WTC11 (cell line): Measurements from ENCODE around the gene MYL10. TPM values are rescaled to one million over a fixed set of nuclear protein-coding genes. Genes with fewer than 3 reads are reported as not detected.

Experiments
- ATAC-seq: fragments of 200-7000 bp; cut with Tn5 transposase; 2 replicates; pipeline ENCODE4 v1.10.0; 2021; ENCODE audit warnings: mild to moderate bottlenecking, moderate library complexity
- CTCF ChIA-PET: fragments of 300-600 bp; sonication (Branson Sonifier 250); formaldehyde crosslinking; loops from one replicate; lab custom pipeline; 2021; ENCODE audit warnings: antibody characterized with exemption; lab: Charles Lee
- POLR2A ChIA-PET: fragments of 350-600 bp; sonication (Branson Sonifier 250); formaldehyde crosslinking; loops from one replicate; lab custom pipeline; 2021; ENCODE audit warnings: antibody characterized with exemption; lab: Charles Lee
- DNase-seq: peaks from one replicate; pipeline ENCODE4 v3.0.0; 2021; ENCODE audit warnings: low spot score
- H3K27ac Mint-ChIP-seq: 2 replicates; pipeline ENCODE4 v1.8.0; 2021; ENCODE audit warnings: mixed read lengths
- H3K27me3 Mint-ChIP-seq: 2 replicates; pipeline ENCODE4 v1.8.0; 2021; ENCODE audit warnings: low read depth, mild to moderate bottlenecking, moderate library complexity, mixed read lengths
- H3K36me3 Mint-ChIP-seq: 2 replicates; pipeline ENCODE4 v1.8.0; 2021; ENCODE audit warnings: mixed read lengths
- H3K4me1 Mint-ChIP-seq: 2 replicates; pipeline ENCODE4 v1.8.0; 2022; ENCODE audit warnings: mixed read lengths
- H3K4me3 Mint-ChIP-seq: 2 replicates; pipeline ENCODE4 v1.8.0; 2021; ENCODE audit warnings: mild to moderate bottlenecking, moderate library complexity, mixed read lengths
- H3K9me3 Mint-ChIP-seq: 2 replicates; pipeline ENCODE4 v1.8.0; 2021; ENCODE audit warnings: mixed read lengths
- CREB1 ChIP-seq: sonication (generic); formaldehyde crosslinking; IDR thresholded peaks from 2 replicates; pipeline ENCODE4 v1.8.0; 2023; ENCODE audit warnings: mild to moderate bottlenecking, missing genetic modification reagents
- ELF4 ChIP-seq: sonication (generic); formaldehyde crosslinking; IDR thresholded peaks from 2 replicates; pipeline ENCODE4 v1.8.1; 2022; ENCODE audit warnings: low read depth, mild to moderate bottlenecking, moderate library complexity, missing genetic modification reagents
- EMX1 ChIP-seq: fragments of 250-450 bp; sonication (Bioruptor Pico); IDR thresholded peaks from 2 replicates; pipeline ENCODE4 v1.8.0; 2021; ENCODE audit warnings: mild to moderate bottlenecking
- ESRRA ChIP-seq: sonication (generic); formaldehyde crosslinking; IDR thresholded peaks from 2 replicates; pipeline ENCODE4 v1.8.1; 2022; ENCODE audit warnings: mild to moderate bottlenecking, missing genetic modification reagents, borderline replicate concordance
- FOXK1 ChIP-seq: sonication (generic); formaldehyde crosslinking; IDR thresholded peaks from 2 replicates; pipeline ENCODE4 v1.8.0; 2022; ENCODE audit warnings: mild to moderate bottlenecking, moderate library complexity, missing genetic modification reagents
- GTF2I ChIP-seq: fragments of 250-450 bp; sonication (Bioruptor Pico); conservative IDR thresholded peaks from 2 replicates; pipeline ENCODE4 v1.4.0; 2021; ENCODE audit warnings: mild to moderate bottlenecking
- JUN ChIP-seq: sonication (generic); formaldehyde crosslinking; IDR thresholded peaks from 2 replicates; pipeline ENCODE4 v1.8.0; 2023; ENCODE audit warnings: mild to moderate bottlenecking, missing genetic modification reagents
- MYBL2 ChIP-seq: sonication (generic); formaldehyde crosslinking; IDR thresholded peaks from 2 replicates; pipeline ENCODE4 v1.8.1; 2023; ENCODE audit warnings: mild to moderate bottlenecking, moderate library complexity, missing genetic modification reagents
- NR1H2 ChIP-seq: sonication (generic); formaldehyde crosslinking; IDR thresholded peaks from 2 replicates; pipeline ENCODE4 v1.9.0; 2021; ENCODE audit warnings: mild to moderate bottlenecking, moderate library complexity, missing genetic modification reagents
- OVOL2 ChIP-seq: fragments of 250-450 bp; sonication (Bioruptor Pico); IDR thresholded peaks from 2 replicates; pipeline ENCODE4 v1.9.0; 2021; ENCODE audit warnings: mild to moderate bottlenecking, borderline replicate concordance
- RORB ChIP-seq: fragments of 250-450 bp; sonication (Bioruptor Pico); IDR thresholded peaks from 2 replicates; pipeline ENCODE4 v1.9.0; 2021; ENCODE audit warnings: mild to moderate bottlenecking
- ZNF396 ChIP-seq: fragments of 250-450 bp; sonication (Bioruptor Pico); IDR thresholded peaks from 2 replicates; pipeline ENCODE4 v1.8.0; 2021; ENCODE audit warnings: mild to moderate bottlenecking, moderate library complexity, borderline replicate concordance
- ZNF423 ChIP-seq: fragments of 250-450 bp; sonication (Bioruptor Pico); IDR thresholded peaks from 2 replicates; pipeline ENCODE4 v2.1.2; 2022; ENCODE audit warnings: mild to moderate bottlenecking, moderate library complexity
- total RNA-seq: library from RNA; stranded (reverse); gene quantifications from 3 replicates; pipeline ENCODE4 v1.2.3, GENCODE V29; 2021
- TF ChIP-seq, protein P1 (sequence below): sonication (generic); formaldehyde crosslinking; IDR thresholded peaks from 2 replicates; pipeline ENCODE4 v1.8.1; 2022; ENCODE audit warnings: mild to moderate bottlenecking, moderate library complexity, missing genetic modification reagents
- TF ChIP-seq, protein P2 (sequence below): sonication (generic); formaldehyde crosslinking; IDR thresholded peaks from 2 replicates; pipeline ENCODE4 v1.8.1; 2023; ENCODE audit warnings: mild to moderate bottlenecking, missing genetic modification reagents
- TF ChIP-seq, protein P3 (sequence below): sonication (generic); formaldehyde crosslinking; IDR thresholded peaks from 2 replicates; pipeline ENCODE4 v1.8.1; 2023; ENCODE audit warnings: mild to moderate bottlenecking, missing genetic modification reagents, moderate library complexity
- TF ChIP-seq, protein P4 (sequence below): sonication (generic); formaldehyde crosslinking; IDR thresholded peaks from 2 replicates; pipeline ENCODE4 v1.8.1; 2023; ENCODE audit warnings: mild to moderate bottlenecking, missing genetic modification reagents, moderate library complexity
- TF ChIP-seq, protein P5 (sequence below): fragments of 250-450 bp; sonication (Bioruptor Pico); conservative IDR thresholded peaks from 2 replicates; pipeline ENCODE4 v1.9.0; 2021; ENCODE audit warnings: mild to moderate bottlenecking
- TF ChIP-seq, protein P6 (sequence below): fragments of 200-600 bp; IDR thresholded peaks from 2 replicates; pipeline ENCODE4 v1.8.0; 2022; ENCODE audit warnings: antibody characterized with exemption

MYL10 gene
- total RNA-seq, 1 experiment from 2014 or later = not detected

DNA sequence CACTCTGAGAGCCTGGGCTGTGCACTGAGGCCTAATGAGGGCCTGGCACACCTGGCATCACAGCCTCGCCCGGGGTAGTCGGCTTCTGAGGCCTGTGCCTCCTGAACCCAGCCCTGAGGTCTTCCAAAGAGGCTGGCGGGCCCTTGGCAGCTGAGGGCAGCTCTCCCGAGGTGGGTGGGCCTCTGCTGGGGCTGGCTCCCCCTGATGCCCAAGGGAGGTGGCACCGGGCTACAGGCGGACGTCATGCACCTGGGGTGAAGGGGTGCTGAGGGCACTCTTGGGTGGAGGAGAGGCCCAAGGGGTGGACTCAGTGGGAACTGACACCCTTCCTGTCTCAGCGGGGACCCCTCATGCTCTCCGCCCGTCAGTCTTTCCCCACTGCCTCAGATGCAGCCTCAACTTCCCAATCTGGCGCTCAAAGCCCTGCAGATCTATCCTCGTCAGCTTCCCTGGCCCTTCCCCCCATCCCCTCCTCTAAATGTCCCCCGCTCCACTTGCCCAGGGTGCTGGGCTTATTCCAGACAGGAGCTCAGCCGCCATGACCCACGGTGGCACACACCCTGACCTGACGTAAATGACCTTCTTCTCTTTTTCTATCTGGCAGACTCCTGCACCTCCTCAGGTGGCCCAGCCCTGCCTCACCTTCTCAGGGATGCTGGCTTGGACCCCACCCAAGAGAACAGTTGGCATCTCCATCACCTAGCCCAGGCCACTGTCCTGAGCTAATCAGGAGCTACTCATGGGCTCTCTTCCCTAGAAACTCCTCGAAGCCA, 38.2 kb downstream of the MYL10 start (continued):
- no peak for TF ChIP-seq MYBL2 (CRISPR knock-in tag)
- TF ChIP-seq ESRRA (CRISPR knock-in tag) = no peak

DNA sequence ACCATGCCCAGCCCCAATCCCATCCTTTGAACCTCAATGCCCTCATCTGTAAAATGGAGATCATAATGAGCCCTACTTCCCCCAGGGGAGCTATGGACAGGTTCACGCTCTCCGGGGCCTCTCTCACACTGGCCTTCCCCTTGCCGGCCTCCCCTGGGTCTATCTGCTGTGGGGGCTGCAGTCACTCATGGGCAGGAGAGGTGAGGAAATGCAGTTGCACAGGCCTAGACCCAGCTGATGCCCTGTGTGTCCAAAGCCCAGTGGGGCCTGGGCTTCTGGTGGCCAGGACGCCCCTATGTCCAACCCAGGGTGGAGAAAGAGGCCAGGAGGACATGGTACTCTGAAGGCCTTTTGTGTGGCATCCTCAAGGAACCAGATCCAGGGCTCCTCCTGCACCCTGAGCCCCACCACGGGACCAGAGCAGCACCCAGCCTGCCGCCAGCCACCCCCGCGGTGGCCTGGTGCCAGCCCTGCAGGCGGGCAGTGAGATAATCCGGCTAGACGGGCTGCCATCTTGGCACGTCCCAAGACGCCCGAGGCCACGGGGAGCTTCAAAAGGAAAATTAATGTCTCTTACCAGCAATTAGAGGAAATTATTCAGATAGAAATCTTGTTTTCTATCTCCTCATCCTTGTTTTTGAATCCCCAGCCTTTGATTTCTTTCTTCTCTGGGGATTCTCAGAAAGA, 39.0 kb downstream of the MYL10 start:
- CTCF ChIA-PET = interaction anchor here (1.6 to 2.1 kb wide), 2 partner anchors 12 to 48 kb away, joined by 3 to 9 read pairs; no protein-coding TSS in a partner anchor
- Mint-ChIP-seq H3K9me3 (no peaks in the 10 kb centered on the region), H3K27ac (no peak overlapping the region), H3K27me3 (peaks cover 16% of the 10 kb centered on the region), H3K4me3 (no peak overlapping the region)
- no peak for ATAC-seq
- DNase-seq = no peak
- TF ChIP-seq ZNF423 (no peak), FOXK1 (CRISPR knock-in tag) (no peak), CREB1 (CRISPR knock-in tag) (no peak), RORB (no peak), ELF4 (CRISPR knock-in tag) (no peak), NR1H2 (no peak), MYBL2 (CRISPR knock-in tag) (no peak), EMX1 (CRISPR knock-in tag) (no peak), JUN (no peak), OVOL2 (CRISPR knock-in tag) (no peak), ZNF396 (CRISPR knock-in tag) (no peak), GTF2I (no peak)
- TF ChIP-seq, protein P1, sequence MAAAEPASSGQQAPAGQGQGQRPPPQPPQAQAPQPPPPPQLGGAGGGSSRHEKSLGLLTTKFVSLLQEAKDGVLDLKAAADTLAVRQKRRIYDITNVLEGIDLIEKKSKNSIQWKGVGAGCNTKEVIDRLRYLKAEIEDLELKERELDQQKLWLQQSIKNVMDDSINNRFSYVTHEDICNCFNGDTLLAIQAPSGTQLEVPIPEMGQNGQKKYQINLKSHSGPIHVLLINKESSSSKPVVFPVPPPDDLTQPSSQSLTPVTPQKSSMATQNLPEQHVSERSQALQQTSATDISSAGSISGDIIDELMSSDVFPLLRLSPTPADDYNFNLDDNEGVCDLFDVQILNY (CRISPR knock-in tag) = no peak
- TF ChIP-seq, protein P2, sequence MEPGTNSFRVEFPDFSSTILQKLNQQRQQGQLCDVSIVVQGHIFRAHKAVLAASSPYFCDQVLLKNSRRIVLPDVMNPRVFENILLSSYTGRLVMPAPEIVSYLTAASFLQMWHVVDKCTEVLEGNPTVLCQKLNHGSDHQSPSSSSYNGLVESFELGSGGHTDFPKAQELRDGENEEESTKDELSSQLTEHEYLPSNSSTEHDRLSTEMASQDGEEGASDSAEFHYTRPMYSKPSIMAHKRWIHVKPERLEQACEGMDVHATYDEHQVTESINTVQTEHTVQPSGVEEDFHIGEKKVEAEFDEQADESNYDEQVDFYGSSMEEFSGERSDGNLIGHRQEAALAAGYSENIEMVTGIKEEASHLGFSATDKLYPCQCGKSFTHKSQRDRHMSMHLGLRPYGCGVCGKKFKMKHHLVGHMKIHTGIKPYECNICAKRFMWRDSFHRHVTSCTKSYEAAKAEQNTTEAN (CRISPR knock-in tag) = no peak
- TF ChIP-seq, protein P3, sequence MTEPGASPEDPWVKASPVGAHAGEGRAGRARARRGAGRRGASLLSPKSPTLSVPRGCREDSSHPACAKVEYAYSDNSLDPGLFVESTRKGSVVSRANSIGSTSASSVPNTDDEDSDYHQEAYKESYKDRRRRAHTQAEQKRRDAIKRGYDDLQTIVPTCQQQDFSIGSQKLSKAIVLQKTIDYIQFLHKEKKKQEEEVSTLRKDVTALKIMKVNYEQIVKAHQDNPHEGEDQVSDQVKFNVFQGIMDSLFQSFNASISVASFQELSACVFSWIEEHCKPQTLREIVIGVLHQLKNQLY (CRISPR knock-in tag) = no peak
- TF ChIP-seq, protein P4, sequence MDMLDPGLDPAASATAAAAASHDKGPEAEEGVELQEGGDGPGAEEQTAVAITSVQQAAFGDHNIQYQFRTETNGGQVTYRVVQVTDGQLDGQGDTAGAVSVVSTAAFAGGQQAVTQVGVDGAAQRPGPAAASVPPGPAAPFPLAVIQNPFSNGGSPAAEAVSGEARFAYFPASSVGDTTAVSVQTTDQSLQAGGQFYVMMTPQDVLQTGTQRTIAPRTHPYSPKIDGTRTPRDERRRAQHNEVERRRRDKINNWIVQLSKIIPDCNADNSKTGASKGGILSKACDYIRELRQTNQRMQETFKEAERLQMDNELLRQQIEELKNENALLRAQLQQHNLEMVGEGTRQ = no peak
- TF ChIP-seq, protein P5, sequence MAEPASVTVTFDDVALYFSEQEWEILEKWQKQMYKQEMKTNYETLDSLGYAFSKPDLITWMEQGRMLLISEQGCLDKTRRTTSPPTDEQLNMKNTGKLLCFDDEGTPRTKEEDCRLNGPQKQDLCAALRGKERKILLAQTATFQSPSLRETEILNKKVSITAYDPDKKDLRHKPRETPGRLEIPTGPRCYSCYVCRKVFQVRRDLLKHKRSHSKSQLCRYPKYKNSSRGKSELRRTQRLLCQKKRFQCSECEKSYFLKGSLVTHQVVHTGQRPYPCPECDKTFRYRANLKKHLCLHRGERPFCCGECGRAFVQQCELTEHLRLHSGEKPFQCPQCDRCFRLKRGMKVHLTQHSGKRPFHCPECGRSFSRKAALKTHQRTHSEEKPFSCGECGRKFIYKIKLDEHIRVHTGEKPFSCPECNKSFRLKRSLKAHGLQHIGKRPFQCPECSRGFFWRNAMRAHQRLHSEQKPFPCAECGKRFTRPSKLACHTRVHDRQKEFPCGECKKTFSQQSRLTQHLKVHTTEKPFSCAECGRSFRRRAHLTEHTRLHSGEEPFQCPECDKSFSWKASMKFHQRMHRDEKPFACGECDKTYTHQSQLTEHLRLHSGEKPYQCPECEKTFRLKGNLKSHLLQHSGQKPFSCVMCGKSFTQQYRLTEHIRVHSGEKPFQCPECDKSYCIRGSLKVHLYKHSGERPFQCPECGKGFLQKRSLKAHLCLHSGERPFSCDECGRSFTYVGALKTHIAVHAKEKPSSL (CRISPR knock-in tag) = no peak
- TF ChIP-seq, protein P6, sequence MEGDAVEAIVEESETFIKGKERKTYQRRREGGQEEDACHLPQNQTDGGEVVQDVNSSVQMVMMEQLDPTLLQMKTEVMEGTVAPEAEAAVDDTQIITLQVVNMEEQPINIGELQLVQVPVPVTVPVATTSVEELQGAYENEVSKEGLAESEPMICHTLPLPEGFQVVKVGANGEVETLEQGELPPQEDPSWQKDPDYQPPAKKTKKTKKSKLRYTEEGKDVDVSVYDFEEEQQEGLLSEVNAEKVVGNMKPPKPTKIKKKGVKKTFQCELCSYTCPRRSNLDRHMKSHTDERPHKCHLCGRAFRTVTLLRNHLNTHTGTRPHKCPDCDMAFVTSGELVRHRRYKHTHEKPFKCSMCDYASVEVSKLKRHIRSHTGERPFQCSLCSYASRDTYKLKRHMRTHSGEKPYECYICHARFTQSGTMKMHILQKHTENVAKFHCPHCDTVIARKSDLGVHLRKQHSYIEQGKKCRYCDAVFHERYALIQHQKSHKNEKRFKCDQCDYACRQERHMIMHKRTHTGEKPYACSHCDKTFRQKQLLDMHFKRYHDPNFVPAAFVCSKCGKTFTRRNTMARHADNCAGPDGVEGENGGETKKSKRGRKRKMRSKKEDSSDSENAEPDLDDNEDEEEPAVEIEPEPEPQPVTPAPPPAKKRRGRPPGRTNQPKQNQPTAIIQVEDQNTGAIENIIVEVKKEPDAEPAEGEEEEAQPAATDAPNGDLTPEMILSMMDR = no peak
- TF ChIP-seq, all 79 proteins: peak for 0
- Mint-ChIP-seq H3K36me3 (no peaks in the 10 kb centered on the region), H3K4me1 (no peaks in the 10 kb centered on the region)
- POLR2A ChIA-PET = no interaction called here
